ENCODE results near the gene NAA20.
A peak's percentile ranks its signal among the peaks of the same experiment; 100 is the strongest.

NAA20 gene

DNA sequence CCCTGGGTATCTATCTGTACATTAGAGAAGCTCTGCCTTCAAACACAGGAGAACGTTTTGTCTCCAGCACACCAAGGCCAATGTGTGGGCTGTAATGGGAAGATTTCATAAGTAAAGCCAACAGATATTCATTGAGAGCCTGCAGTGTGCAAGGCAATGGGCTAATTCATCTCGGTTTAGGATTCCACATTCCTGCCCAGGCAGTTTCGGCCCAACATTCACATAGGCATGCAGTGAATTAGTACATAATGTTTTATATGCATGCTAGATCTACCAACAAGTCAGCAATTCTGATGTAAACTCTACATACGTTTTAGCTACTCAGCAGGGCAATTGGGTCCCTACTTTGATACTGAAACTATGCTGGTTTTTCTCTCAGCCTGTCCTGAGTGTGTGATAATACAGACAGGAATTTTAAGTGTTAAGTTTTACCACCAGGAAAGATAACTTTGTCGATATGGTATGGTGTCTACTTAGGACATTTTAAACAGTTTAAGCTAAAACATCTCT lies 46.9 kb upstream of the NAA20 start:
- TF ChIP-seq, protein P1, sequence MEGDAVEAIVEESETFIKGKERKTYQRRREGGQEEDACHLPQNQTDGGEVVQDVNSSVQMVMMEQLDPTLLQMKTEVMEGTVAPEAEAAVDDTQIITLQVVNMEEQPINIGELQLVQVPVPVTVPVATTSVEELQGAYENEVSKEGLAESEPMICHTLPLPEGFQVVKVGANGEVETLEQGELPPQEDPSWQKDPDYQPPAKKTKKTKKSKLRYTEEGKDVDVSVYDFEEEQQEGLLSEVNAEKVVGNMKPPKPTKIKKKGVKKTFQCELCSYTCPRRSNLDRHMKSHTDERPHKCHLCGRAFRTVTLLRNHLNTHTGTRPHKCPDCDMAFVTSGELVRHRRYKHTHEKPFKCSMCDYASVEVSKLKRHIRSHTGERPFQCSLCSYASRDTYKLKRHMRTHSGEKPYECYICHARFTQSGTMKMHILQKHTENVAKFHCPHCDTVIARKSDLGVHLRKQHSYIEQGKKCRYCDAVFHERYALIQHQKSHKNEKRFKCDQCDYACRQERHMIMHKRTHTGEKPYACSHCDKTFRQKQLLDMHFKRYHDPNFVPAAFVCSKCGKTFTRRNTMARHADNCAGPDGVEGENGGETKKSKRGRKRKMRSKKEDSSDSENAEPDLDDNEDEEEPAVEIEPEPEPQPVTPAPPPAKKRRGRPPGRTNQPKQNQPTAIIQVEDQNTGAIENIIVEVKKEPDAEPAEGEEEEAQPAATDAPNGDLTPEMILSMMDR (conservative IDR thresholded peaks at IDR 0.05; ENCODE audit: low read length), result no peak
- no peak for DNase-seq (ENCODE audit: low read depth)
- no peak overlapping the region for H3K4me3 ChIP-seq (ENCODE audit: low read length)

DNA sequence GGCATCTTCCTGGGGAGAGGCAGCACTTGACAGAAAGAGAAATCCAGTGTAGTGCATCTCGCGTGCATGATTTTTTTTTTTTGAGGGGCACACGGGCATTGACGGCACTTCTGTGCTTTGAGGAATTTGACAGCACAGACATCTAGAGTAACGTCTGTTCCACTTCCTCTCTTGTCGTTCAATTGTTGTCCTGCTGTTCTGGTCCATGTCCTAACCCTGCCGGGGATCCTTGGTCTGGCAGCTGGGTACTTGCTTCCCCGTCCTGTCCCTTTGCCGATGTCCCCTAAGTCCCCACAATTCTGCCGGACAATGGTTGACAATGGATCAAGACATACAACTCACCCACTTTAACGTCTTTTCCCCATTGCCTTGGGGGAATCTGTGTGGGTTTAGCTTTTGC lies 46.0 kb upstream of the NAA20 start:
- DNase-seq (ENCODE audit: low read depth), result no peak
- TF ChIP-seq, protein P1 (conservative IDR thresholded peaks at IDR 0.05; ENCODE audit: low read length), result no peak
- H3K4me3 ChIP-seq (ENCODE audit: low read length), result no peak overlapping the region

DNA sequence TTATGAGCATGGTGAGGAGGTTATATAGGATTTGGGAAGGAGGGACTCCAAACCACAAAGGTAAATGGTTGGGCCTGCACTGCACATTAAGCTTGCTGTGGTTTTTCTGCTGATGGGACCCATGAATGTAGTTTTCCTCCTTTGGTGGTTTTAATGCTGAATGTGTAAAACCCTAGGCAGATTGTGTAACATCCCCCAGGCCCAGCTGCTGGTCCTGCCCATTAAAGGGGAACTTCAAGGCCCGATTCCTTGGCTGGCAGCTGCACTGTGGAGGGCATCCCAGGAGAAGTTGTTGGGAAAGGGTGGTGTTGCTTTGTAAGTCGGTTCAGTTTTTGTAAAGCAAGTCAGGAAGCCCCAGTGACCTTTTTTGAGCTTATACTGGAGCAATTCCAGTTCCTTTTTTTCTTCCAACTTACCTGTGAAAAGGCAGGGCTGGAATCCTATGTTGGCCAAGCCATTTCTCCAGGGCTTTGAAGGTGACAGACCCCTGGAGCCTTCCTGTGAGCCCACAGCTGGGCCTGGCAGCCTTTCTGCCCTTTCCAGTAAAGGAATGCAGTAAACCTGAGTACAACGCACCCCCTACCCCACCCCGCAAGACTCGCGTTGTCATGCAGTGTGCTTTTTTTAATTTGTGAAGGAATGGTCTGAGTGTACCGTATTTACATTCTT lies 43.1 kb upstream of the NAA20 start:
- H3K4me3 ChIP-seq (ENCODE audit: low read length), result peak overlapping the region; percentile 98
- peak; percentile 94 for DNase-seq (ENCODE audit: low read depth)
- TF ChIP-seq, protein P1 (conservative IDR thresholded peaks at IDR 0.05; ENCODE audit: low read length), result no peak

DNA sequence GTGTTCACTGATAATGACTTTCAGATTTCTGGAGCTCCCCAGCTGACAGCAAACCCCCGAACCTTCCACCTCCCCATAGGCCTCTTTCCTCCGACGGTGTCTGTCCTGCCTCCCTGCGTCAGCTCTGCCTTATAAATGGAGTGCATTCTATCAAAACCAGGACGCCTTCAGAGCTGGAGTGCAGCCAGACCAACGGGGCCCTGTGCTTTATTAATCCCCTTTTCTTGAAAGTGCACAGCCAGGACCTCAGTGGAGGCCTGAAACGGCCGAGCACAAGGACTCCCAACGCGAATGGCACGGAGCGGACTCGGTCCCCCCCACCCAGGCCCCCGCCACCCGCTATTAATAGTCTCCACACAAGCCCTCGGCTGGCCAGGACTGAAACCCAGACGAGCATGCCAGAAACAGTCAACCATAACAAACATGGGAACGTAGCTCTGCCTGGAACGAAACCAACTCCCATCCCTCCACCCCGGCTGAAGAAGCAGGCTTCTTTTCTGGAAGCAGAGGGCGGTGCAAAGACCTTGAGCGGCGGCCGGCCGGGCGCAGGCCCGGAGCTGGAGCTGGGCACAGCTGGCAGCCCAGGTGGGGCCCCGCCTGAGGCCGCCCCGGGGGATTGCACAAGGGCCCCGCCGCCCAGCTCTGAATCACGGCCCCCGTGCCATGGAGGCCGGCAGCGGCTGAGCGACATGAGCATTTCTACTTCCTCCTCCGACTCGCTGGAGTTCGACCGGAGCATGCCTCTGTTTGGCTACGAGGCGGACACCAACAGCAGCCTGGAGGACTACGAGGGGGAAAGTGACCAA lies 42.3 kb upstream of the NAA20 start:
- TF ChIP-seq, protein P1 (conservative IDR thresholded peaks at IDR 0.05; ENCODE audit: low read length), result no peak; the same call in 1 of the 2 replicates
- peak overlapping the region; percentile 98 for H3K4me3 ChIP-seq (ENCODE audit: low read length)
- DNase-seq (ENCODE audit: low read depth), result peak; percentile 99

DNA sequence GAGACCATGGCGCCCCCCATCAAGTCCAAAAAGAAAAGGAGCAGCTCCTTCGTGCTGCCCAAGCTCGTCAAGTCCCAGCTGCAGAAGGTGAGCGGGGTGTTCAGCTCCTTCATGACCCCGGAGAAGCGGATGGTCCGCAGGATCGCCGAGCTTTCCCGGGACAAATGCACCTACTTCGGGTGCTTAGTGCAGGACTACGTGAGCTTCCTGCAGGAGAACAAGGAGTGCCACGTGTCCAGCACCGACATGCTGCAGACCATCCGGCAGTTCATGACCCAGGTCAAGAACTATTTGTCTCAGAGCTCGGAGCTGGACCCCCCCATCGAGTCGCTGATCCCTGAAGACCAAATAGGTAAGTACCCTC lies 41.7 kb upstream of the NAA20 start:
- peak overlapping the region; percentile 98 for H3K4me3 ChIP-seq (ENCODE audit: low read length)
- peak; percentile 62 for DNase-seq (ENCODE audit: low read depth)
- TF ChIP-seq, protein P1 (conservative IDR thresholded peaks at IDR 0.05; ENCODE audit: low read length), result no peak

DNA sequence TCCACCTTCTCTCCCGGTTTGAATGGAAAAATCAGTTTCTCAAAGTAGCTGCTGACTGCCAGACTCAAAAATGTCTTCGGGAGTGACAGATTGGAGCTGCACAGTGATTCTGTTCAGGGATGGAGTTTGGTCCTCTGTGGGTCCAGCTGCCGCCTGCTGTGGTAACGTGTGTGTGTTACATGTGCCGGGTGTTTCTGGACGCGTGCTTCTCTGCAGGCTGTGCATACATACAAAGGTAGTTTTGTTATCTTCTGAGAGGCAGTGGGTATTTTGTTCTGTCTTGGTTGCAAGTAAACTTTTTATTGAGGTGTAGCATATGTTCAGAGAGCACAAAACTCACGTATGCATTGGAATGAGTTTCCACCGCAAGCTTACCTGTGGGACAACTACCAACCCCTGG lies 41.3 kb upstream of the NAA20 start:
- H3K4me3 ChIP-seq (ENCODE audit: low read length), result peak overlapping the region; percentile 98
- TF ChIP-seq, protein P1 (conservative IDR thresholded peaks at IDR 0.05; ENCODE audit: low read length), result peak; percentile 19; the same call in 1 of the 2 replicates
- DNase-seq (ENCODE audit: low read depth), result peak; percentile 42

Measured in AG10803 (cell line).